Nephron progenitor cell (in vitro differentiated cells): ENCODE data around the gene BLOC1S5.

Source experiments
- DNase-seq: peaks from one replicate; pipeline ENCODE4 v3.0.0; 2021
- H3K27ac Mint-ChIP-seq: 2 replicates; pipeline ENCODE4 v1.8.0; 2021; ENCODE audit warnings: mild to moderate bottlenecking, moderate library complexity, mixed read lengths
- H3K27me3 Mint-ChIP-seq: 2 replicates; pipeline ENCODE4 v1.8.0; 2021; ENCODE audit warnings: mild to moderate bottlenecking, low read depth, mixed read lengths; ENCODE audit not compliant: poor library complexity
- H3K36me3 Mint-ChIP-seq: 2 replicates; pipeline ENCODE4 v1.8.0; 2021; ENCODE audit warnings: low read depth, mixed read lengths
- H3K4me1 Mint-ChIP-seq: 2 replicates; pipeline ENCODE4 v1.8.0; 2021; ENCODE audit warnings: mixed read lengths
- H3K4me3 Mint-ChIP-seq: 2 replicates; pipeline ENCODE4 v1.8.0; 2021; ENCODE audit warnings: mild to moderate bottlenecking, moderate library complexity, mixed read lengths
- H3K9me3 Mint-ChIP-seq: 2 replicates; pipeline ENCODE4 v1.8.0; 2021; ENCODE audit warnings: mild to moderate bottlenecking, moderate library complexity, mixed read lengths
- TF ChIP-seq, protein P1 (sequence below): fragments of 200-600 bp; sonication (generic); IDR thresholded peaks from 2 replicates; pipeline ENCODE4 v1.5.0; 2021; ENCODE audit warnings: antibody characterized with exemption

The BLOC1S5 gene

GRCh38 chr6:8108031-8108660 lies 44.0 kb upstream of the BLOC1S5 start:
- peaks cover 35% of the 10 kb centered on the region for H3K27me3 Mint-ChIP-seq
- H3K4me3 Mint-ChIP-seq = no peak overlapping the region
- H3K9me3 Mint-ChIP-seq = no peaks in the 10 kb centered on the region
- TF ChIP-seq, protein P1, sequence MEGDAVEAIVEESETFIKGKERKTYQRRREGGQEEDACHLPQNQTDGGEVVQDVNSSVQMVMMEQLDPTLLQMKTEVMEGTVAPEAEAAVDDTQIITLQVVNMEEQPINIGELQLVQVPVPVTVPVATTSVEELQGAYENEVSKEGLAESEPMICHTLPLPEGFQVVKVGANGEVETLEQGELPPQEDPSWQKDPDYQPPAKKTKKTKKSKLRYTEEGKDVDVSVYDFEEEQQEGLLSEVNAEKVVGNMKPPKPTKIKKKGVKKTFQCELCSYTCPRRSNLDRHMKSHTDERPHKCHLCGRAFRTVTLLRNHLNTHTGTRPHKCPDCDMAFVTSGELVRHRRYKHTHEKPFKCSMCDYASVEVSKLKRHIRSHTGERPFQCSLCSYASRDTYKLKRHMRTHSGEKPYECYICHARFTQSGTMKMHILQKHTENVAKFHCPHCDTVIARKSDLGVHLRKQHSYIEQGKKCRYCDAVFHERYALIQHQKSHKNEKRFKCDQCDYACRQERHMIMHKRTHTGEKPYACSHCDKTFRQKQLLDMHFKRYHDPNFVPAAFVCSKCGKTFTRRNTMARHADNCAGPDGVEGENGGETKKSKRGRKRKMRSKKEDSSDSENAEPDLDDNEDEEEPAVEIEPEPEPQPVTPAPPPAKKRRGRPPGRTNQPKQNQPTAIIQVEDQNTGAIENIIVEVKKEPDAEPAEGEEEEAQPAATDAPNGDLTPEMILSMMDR = no peak
- no peaks in the 10 kb centered on the region for H3K4me1 Mint-ChIP-seq
- no peak for DNase-seq
- no peak overlapping the region for H3K27ac Mint-ChIP-seq
- H3K36me3 Mint-ChIP-seq = no peaks in the 10 kb centered on the region

DNA sequence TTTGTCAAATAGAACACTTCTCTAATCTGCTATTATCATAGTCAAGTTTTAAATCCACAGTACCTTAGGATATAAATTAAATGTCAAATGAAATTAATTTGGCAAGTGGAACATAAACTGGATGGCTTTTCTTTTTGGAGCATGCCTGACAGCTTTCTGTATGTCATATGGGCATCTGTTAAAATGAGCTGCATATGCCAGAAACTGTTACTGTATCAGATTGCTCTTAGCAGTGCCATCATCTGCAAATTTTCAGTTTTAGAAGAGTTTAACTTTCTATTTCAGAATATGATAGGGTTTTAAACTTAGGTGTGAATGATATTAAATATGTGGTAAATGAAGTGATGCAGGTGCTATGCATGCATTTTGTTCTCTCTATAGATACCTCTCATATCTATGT lies 41.6 kb upstream of the BLOC1S5 start:
- peaks cover 32% of the 10 kb centered on the region for H3K27me3 Mint-ChIP-seq

GRCh38 chr6:8103726-8104125 lies 39.5 kb upstream of the BLOC1S5 start:
- no peak overlapping the region for H3K27ac Mint-ChIP-seq
- DNase-seq = no peak
- H3K9me3 Mint-ChIP-seq = no peaks in the 10 kb centered on the region
- peaks cover 20% of the 10 kb centered on the region for H3K4me1 Mint-ChIP-seq
- peaks cover 19% of the 10 kb centered on the region for H3K36me3 Mint-ChIP-seq
- peaks cover 27% of the 10 kb centered on the region for H3K27me3 Mint-ChIP-seq
- TF ChIP-seq, protein P1 = no peak
- no peak overlapping the region for H3K4me3 Mint-ChIP-seq

More for the DNA sequence above, 41.6 kb upstream of the BLOC1S5 start:
- no peak overlapping the region for H3K27ac Mint-ChIP-seq
- TF ChIP-seq, protein P1 = no peak
- H3K36me3 Mint-ChIP-seq = peaks cover 1% of the 10 kb centered on the region
- H3K4me3 Mint-ChIP-seq = no peak overlapping the region
- peaks cover 13% of the 10 kb centered on the region for H3K4me1 Mint-ChIP-seq
- DNase-seq = no peak
- H3K9me3 Mint-ChIP-seq = no peaks in the 10 kb centered on the region

DNA sequence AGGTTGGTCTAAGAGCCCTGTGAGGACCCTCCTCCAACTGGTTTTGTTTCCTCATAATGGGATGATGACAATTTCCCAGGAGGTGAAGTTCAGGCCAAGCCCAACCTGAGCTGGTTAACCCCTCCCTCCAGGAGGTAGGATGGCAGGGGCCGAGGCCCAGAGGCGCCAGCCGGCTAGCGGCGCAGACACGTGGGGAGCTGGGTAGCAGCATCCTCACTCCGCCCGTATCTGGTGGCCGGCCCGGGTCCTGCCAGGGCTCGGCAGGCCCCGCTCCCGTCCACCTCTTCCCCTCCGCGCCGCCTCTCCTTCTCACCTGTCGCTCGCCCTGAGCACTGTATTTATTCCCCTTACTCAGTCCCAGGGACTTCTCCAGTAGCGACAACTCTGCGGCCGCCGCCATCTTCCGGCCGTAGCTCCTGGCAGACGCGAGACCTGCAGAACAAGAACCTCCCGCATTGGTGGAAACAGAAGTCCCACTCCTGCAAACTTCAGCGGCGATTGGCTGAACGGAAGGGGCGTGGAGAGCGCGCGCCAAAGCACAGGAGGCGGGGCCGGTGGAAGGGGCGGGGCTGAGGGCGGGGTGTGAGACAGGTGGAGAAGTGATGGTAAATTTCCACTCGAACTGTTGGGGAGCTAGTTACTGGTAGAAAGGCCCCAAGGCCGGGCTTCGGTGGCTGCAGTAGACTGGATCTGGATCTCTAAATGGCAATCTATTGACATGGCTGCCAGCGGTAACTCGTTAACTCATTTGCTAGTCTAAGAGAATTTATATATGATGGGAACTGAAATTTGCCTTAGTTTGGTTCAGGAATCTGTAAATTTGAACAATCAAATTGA lies 38.2 kb upstream of the BLOC1S5 start, which contains the start of gene EEF1E1:
Gene EEF1E1, minus strand, starts transcription at position 427 of the 837 bp plus-strand sequence. Its CDS starts 27 bp downstream, at position 400.
- peaks cover 24% of the 10 kb centered on the region for H3K36me3 Mint-ChIP-seq
- peak within 1 kb of the TSS; percentile 95 for H3K27ac Mint-ChIP-seq
- peak; percentile 96 for DNase-seq
- peaks cover 18% of the 10 kb centered on the region for H3K27me3 Mint-ChIP-seq
- TF ChIP-seq, protein P1 = no peak
- peak within 1 kb of the TSS; percentile 99 for H3K4me3 Mint-ChIP-seq
- H3K4me1 Mint-ChIP-seq = peaks cover 20% of the 10 kb centered on the region
- no peaks in the 10 kb centered on the region for H3K9me3 Mint-ChIP-seq

DNA sequence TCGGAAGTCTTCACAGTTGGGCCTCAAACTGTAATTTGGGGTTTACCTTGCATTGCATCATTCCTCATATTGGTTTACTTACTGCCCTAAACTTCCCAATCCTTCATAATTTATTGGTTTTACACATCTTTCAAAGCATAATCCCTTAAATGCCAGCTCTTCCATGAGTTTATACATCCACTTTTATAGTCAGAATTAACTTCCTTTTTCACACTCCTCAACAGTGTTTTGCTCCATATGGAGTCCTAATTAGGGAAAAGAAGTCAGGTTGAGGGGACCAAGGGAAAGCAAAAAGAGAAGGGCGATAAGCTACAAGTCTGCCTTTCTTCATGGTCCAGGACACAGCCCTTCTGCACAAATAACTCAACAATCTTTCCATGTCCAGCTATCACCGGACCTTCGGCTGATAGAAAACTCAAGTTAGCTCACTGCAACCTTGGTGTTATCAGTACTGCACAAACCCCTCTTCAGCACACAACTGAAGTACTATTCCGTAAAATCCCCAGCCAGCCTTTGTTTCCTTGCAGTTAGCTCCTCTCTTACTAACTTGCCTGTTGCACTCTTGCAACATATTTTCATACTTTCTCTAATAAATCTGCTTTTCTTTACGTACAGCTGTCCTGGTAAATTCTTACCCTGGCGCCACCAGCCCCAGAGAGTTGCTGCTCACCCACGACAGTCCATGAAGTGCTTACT lies 36.1 kb upstream of the BLOC1S5 start:
- TF ChIP-seq, protein P1 = no peak
- DNase-seq = no peak
- Mint-ChIP-seq H3K9me3 (no peaks in the 10 kb centered on the region), H3K36me3 (peaks cover 43% of the 10 kb centered on the region), H3K27me3 (peaks cover 7% of the 10 kb centered on the region), H3K4me3 (no peak overlapping the region), H3K27ac (no peak overlapping the region), H3K4me1 (peaks cover 20% of the 10 kb centered on the region)
